ENCODE measurements around the gene DPP4.
"Not testable (repeated sequence)": the region's sequence is repeated elsewhere in the genome, so short reads cannot be mapped to it uniquely, and the experiment has no call there.

The DPP4 gene

GRCh38 chr2:161982548-161983330, 91.3 kb downstream of the DPP4 start:
- no peak for DNase-seq

GRCh38 chr2:161981679-161982250, 92.2 kb downstream of the DPP4 start:
- DNase-seq, result no peak

GRCh38 chr2:161980976-161981375, 93.0 kb downstream of the DPP4 start:
- DNase-seq, result no peak

- no peak for DNase-seq
Observed at GRCh38 chr2:161979490-161979889, 94.5 kb downstream of the DPP4 start.

- DNase-seq, result not testable (repeated sequence)
Observed at GRCh38 chr2:161977926-161978325, 96.1 kb downstream of the DPP4 start.

GRCh38 chr2:161976917-161977316, 97.1 kb downstream of the DPP4 start:
- no peak for DNase-seq

- no peak for DNase-seq
Observed at GRCh38 chr2:161976295-161976694, 97.7 kb downstream of the DPP4 start.

- DNase-seq, result no peak
Observed at GRCh38 chr2:161975813-161976160, 98.2 kb downstream of the DPP4 start.

- DNase-seq, result no peak
Observed at GRCh38 chr2:161975062-161975812, 98.8 kb downstream of the DPP4 start.

GRCh38 chr2:161974461-161974860, 99.6 kb downstream of the DPP4 start:
- DNase-seq, result no peak

- no peak for DNase-seq
Observed at GRCh38 chr2:161972866-161973265, 101.1 kb downstream of the DPP4 start.

GRCh38 chr2:161972232-161972631, 101.8 kb downstream of the DPP4 start:
- DNase-seq, result no peak

GRCh38 chr2:161971551-161971950, 102.5 kb downstream of the DPP4 start:
- no peak for DNase-seq

GRCh38 chr2:161969159-161969558, 104.9 kb downstream of the DPP4 start:
- DNase-seq, result no peak

GRCh38 chr2:161965994-161966393, 108.0 kb downstream of the DPP4 start:
- DNase-seq, result no peak

- no peak for DNase-seq
Observed at GRCh38 chr2:161964160-161964559, 109.9 kb downstream of the DPP4 start.

GRCh38 chr2:161962160-161962559, 111.9 kb downstream of the DPP4 start:
- no peak for DNase-seq

- DNase-seq, result no peak
Observed at GRCh38 chr2:161961061-161961460, 113.0 kb downstream of the DPP4 start.

GRCh38 chr2:161956738-161957137, 117.3 kb downstream of the DPP4 start:
- DNase-seq, result no peak

- no peak for DNase-seq
Observed at GRCh38 chr2:161955211-161955610, 118.8 kb downstream of the DPP4 start.

- DNase-seq, result no peak
Observed at GRCh38 chr2:161954103-161954502, 119.9 kb downstream of the DPP4 start.

- not testable (repeated sequence) for DNase-seq
Observed at GRCh38 chr2:161953367-161953766, 120.6 kb downstream of the DPP4 start.

GRCh38 chr2:161952783-161953191, 121.2 kb downstream of the DPP4 start:
- no peak for DNase-seq

GRCh38 chr2:161947836-161948235, 126.2 kb downstream of the DPP4 start:
- DNase-seq, result no peak
